HTR-8/SVneo (cell line): ENCODE results near the gene KLF4.

Experiments used
- DNase-seq: peaks from one replicate; pipeline ENCODE4 v3.0.0; 2011; ENCODE audit warnings: low spot score, mixed read lengths; ENCODE audit not compliant: insufficient read length
- FAIRE-seq: peaks from 2 replicates; lab custom pipeline; 2011; peaks lifted over from hg19 to GRCh38; lab: Jason Lieb, UNC

The KLF4 gene

GRCh38 chr9:107460153-107461023 is 29.2 kb downstream of the KLF4 start:
- no peak for DNase-seq
- no peak for FAIRE-seq

GRCh38 chr9:107455425-107456135 is 34.0 kb downstream of the KLF4 start:
- DNase-seq (no peak), FAIRE-seq (no peak)

- FAIRE-seq: no peak
- DNase-seq: no peak
Measured at GRCh38 chr9:107453479-107453878, 36.1 kb downstream of the KLF4 start.

- DNase-seq (no peak), FAIRE-seq (no peak)
Measured at GRCh38 chr9:107447834-107448233, 41.7 kb downstream of the KLF4 start.

- no peak for FAIRE-seq
- DNase-seq: no peak
Measured at GRCh38 chr9:107447081-107447480, 42.5 kb downstream of the KLF4 start.

DNA sequence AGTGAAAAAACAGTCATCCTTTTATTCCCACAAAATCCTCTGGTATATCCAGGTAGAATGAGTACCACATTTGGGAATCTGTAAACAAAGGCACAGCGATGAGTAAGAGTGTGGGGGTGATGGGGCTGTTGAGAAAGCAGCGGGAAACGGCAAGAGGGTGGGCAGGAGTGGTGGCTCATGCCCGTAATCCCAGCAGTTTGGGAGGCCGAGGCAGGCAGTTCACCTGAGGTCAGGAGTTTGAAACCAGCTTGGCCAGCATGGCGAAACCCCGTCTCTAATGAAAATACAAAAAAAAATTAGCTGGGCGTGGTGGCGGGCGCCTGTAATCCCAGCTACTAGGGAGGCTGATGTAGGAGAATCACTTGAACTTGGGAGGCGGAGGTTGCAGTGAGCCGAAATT is 43.1 kb downstream of the KLF4 start:
- DNase-seq (no peak), FAIRE-seq (no peak)

DNA sequence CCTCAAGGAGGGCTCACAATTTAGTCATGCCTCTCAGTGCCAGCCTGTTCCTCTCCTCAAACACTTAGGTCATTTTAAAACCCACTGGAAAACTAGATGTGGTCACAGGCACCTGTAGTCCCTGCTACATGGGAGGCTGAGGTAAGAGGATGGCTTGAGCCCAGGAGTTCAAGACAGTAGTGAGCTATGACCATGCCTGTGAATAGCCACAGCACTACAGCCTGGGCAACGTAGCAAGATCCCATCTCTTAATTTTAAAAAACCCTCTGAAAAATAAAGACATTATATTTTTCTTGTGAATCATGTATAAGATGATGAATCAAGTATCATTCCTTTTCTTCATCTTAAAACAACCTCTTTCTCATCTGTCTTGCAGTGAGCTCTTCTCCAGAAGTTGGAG is 45.8 kb downstream of the KLF4 start:
- no peak for DNase-seq
- FAIRE-seq: no peak

GRCh38 chr9:107439991-107440456 is 49.5 kb downstream of the KLF4 start:
- DNase-seq (no peak), FAIRE-seq (no peak)

- FAIRE-seq: peak; percentile 51
- DNase-seq: peak; percentile 27
Measured at GRCh38 chr9:107438211-107439031, 51.1 kb downstream of the KLF4 start.

GRCh38 chr9:107437716-107438115 is 51.9 kb downstream of the KLF4 start:
- no peak for DNase-seq
- no peak for FAIRE-seq

- DNase-seq (no peak), FAIRE-seq (no peak)
Measured at GRCh38 chr9:107435415-107435814, 54.2 kb downstream of the KLF4 start.
